Kidney epithelial cell (primary cell): Measurements from ENCODE around the gene RABGAP1. TPM values are rescaled to one million over a fixed set of nuclear protein-coding genes. Genes with fewer than 3 reads are reported as not detected.

ENCODE experiments used
- DNase-seq: peaks from one replicate; pipeline ENCODE4 v3.0.0-alpha.2; 2010; ENCODE audit warnings: low read depth
- H3K27me3 ChIP-seq: 2 replicates; pipeline ENCODE4 v1.6.0; 2011; ENCODE audit warnings: low read length; ENCODE audit not compliant: control insufficient read depth, insufficient read depth
- H3K36me3 ChIP-seq: 2 replicates; pipeline ENCODE4 v1.5.1; 2011; ENCODE audit warnings: low read length; ENCODE audit not compliant: control insufficient read depth, insufficient read depth
- H3K4me3 ChIP-seq: 2 replicates; pipeline ENCODE4 v1.5.1; 2011; ENCODE audit warnings: low read depth, mild to moderate bottlenecking, control low read depth, low read length
- total RNA-seq: library from RNA; depleted of rRNA; stranded (reverse); fragments of >200 nt; gene quantifications from 2 replicates; pipeline ENCODE4 v1.2.3, GENCODE V29; 2015
- TF ChIP-seq, protein P1 (sequence below): IDR thresholded peaks from 2 replicates; pipeline ENCODE4 v1.5.1; 2011; ENCODE audit warnings: mild to moderate bottlenecking, moderate library complexity, low read length, control low read depth, inconsistent platforms; ENCODE audit not compliant: insufficient read depth, poor library complexity, severe bottlenecking

RABGAP1 gene
- total RNA-seq, 1 donor from 2014 or later, result 19.1 TPM

DNA sequence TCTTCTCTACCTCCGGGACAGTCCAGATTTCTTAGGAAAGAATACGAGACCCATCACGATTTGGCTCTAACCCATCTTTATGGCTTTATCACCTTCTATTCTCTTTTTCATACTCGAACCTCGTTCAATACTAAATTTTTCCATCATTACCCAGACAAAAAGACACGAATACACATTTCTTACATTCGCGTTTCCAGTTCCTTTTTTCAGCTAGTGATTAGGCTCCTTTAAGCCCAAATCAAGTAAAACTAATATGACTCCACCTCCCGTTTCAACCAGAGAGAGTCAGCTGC, 28.2 kb upstream of the RABGAP1 start:
- Histone ChIP-seq H3K27me3 (no peaks in the 10 kb centered on the region), H3K4me3 (peak overlapping the region; percentile 59), H3K36me3 (peaks cover 1% of the 10 kb centered on the region)
- TF ChIP-seq, protein P1, sequence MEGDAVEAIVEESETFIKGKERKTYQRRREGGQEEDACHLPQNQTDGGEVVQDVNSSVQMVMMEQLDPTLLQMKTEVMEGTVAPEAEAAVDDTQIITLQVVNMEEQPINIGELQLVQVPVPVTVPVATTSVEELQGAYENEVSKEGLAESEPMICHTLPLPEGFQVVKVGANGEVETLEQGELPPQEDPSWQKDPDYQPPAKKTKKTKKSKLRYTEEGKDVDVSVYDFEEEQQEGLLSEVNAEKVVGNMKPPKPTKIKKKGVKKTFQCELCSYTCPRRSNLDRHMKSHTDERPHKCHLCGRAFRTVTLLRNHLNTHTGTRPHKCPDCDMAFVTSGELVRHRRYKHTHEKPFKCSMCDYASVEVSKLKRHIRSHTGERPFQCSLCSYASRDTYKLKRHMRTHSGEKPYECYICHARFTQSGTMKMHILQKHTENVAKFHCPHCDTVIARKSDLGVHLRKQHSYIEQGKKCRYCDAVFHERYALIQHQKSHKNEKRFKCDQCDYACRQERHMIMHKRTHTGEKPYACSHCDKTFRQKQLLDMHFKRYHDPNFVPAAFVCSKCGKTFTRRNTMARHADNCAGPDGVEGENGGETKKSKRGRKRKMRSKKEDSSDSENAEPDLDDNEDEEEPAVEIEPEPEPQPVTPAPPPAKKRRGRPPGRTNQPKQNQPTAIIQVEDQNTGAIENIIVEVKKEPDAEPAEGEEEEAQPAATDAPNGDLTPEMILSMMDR, result no peak
- DNase-seq, result no peak

DNA sequence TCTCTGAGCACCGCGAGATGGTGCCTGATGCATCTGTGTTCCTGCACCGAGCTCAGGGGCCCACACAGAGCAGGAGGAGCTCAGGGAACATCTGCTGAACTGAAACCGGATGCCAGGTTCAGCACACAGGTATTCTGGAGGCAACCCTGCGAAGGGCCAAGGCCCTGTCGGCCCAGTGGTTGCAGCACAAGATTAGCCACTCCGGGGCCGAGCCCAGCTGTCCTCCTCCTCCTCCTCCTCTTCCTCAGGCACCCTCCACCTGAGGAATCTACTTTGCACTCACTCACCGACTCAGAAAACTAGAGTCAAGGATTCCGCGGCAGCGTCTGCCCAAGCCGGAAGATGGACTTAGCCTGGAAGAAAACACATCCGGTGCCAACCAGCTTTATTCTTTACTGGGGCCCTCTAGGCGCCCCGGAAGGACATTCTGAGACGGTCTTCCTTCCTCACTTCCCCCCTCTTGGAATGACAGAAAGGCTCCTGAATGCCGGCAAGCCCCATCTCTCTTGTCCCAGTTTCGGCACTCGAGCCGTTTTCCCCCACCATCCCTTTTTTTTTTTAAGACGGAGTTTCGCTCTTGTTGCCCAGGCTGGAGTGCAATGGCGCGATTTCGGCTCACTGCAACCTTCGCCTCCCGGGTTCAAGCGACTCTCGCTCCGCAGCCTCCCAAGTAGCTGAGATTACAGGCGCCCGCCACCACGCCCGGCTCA, 27.7 kb upstream of the RABGAP1 start, which contains the start of gene ZBTB6:
Gene ZBTB6, minus strand, starts transcription at position 360 of the 710 bp plus-strand sequence. CDS start 1,251 bp downstream, outside the sequence.
- DNase-seq, result peak; percentile 62
- Histone ChIP-seq H3K36me3 (peaks cover 1% of the 10 kb centered on the region), H3K27me3 (no peaks in the 10 kb centered on the region)

DNA sequence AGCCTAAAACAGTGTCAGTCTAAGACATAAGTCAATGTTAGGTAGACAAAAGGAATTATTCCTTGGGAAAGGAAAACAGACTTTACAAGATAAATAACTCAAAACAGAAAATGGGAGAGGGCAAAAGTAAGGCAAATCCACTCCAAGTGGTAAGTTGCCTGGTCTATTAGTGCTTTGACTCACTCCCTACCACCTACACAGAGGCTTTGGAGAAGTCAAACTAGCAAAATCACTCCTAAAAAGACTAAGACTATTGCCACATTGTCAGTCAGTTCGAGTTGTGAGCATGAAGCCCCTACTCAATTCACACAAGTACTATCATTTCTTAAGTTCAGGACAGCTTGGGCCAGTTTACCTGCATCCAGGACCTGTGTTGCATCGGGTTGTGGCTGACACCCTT, 22.5 kb upstream of the RABGAP1 start:
- peaks cover 2% of the 10 kb centered on the region for H3K36me3 ChIP-seq
- TF ChIP-seq, protein P1, result no peak
- no peak for DNase-seq
- no peaks in the 10 kb centered on the region for H3K27me3 ChIP-seq
- H3K4me3 ChIP-seq, result no peak overlapping the region

More for the DNA sequence above, 27.7 kb upstream of the RABGAP1 start, which contains the start of gene ZBTB6:
- H3K4me3 ChIP-seq, result peak within 1 kb of the TSS; percentile 59
- TF ChIP-seq, protein P1, result no peak

DNA sequence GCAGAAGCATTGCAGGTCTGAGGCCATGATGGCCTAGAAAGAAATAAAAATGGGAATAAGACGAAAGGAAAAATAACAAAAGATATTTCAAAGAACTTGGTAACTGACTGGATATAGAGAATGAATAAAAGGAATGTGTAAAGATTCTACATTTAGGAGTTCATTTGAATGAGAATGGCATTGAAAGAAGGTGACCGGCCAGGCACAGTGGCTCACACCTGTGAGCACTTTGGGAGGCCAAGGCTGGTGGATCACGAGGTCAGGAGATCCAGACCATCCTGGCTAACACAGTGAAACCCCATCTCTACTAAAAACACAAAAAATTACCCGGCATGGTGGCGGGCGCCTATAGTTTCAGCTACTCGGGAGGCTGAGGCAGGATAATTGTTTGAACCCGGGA, 18.1 kb upstream of the RABGAP1 start:
- peaks cover 2% of the 10 kb centered on the region for H3K36me3 ChIP-seq
- H3K27me3 ChIP-seq, result no peaks in the 10 kb centered on the region
- DNase-seq, result no peak
- TF ChIP-seq, protein P1, result no peak
- H3K4me3 ChIP-seq, result no peak overlapping the region

DNA sequence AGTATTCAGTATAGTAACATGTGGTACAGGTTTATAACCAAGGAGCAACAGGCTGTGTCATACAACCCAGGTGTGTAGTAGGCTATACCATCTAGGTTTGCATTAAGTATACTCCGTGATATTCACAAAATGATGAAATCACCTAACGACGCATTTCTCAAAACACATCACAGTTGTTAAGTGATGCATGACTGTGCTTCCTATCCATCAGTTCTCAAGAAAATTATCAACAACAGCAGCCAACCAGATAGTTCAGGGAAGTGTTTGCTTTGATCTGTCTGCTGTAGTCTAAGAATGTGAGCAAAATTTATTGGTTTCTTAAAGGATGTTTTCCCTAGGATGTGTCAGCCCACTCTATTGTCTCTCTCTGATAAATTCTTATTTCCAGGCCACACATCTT, 16.9 kb upstream of the RABGAP1 start:
- Histone ChIP-seq H3K36me3 (no peaks in the 10 kb centered on the region), H3K27me3 (no peaks in the 10 kb centered on the region), H3K4me3 (no peak overlapping the region)
- TF ChIP-seq, protein P1, result no peak
- no peak for DNase-seq
